K562 (cell line): ENCODE data around the gene CDYL. TPM values are rescaled to one million over a fixed set of nuclear protein-coding genes. Genes with fewer than 3 reads are reported as not detected.
A peak's percentile ranks its signal among the peaks of the same experiment; 100 is the strongest.
"Not testable (repeated sequence)": the region's sequence is repeated elsewhere in the genome, so short reads cannot be mapped to it uniquely, and the experiment has no call there.

ENCODE experiments used
- ATF7 ChIP-seq: fragments of 450-650 bp; IDR thresholded peaks from 2 replicates; pipeline ENCODE4 v1.7.1; 2014; ENCODE audit warnings: mild to moderate bottlenecking, moderate library complexity
- CBFA2T3 ChIP-seq: fragments of 450-650 bp; IDR thresholded peaks from 2 replicates; pipeline ENCODE4 v1.6.1; 2017
- CCNT2 ChIP-seq: IDR thresholded peaks from 2 replicates; pipeline ENCODE4 v1.6.1; 2011; ENCODE audit warnings: borderline replicate concordance, low read depth, mild to moderate bottlenecking, moderate library complexity, mixed read lengths, low read length; ENCODE audit not compliant: insufficient read length; ENCODE audit errors: extremely low read depth
- FOXK2 ChIP-seq, 2 experiments: fragments of 450-650 bp; IDR thresholded peaks in 1 of 2; conservative IDR thresholded peaks in 1 of 2; 2 replicates each; pipeline ENCODE4 v1.6.1; 2016; ENCODE audit warnings: low read depth in 2 of 2, mild to moderate bottlenecking in 1 of 2
- JUN ChIP-seq, 2 experiments: sonication (generic) in 1 of 2; formaldehyde crosslinking in 1 of 2; IDR thresholded peaks; 2 replicates each; pipeline versions ENCODE4 v1.6.1 to v1.8.0; 2012 to 2022; ENCODE audit warnings: borderline replicate concordance in 2 of 2, mild to moderate bottlenecking in 2 of 2, improper control_type of control experiment in 1 of 2, low read depth in 1 of 2, low read length in 1 of 2, missing genetic modification reagents in 1 of 2
- JUND ChIP-seq, 2 experiments: IDR thresholded peaks; 2 replicates in 1 of 2; 3 replicates in 1 of 2; pipeline ENCODE4 v1.6.1; 2011; ENCODE audit warnings: borderline replicate concordance in 2 of 2, low read depth in 2 of 2, low read length in 2 of 2, improper control_type of control experiment in 1 of 2, missing biosample characterization in 1 of 2, missing genetic modification characterization in 1 of 2, missing genetic modification reagents in 1 of 2
- LEF1 ChIP-seq: fragments of 450-650 bp; IDR thresholded peaks from 2 replicates; pipeline ENCODE4 v1.6.1; 2016; ENCODE audit warnings: mild to moderate bottlenecking
- MYBL2 ChIP-seq, 2 experiments: fragments of 450-650 bp in 1 of 2; sonication (generic) in 1 of 2; formaldehyde crosslinking in 1 of 2; IDR thresholded peaks; 2 replicates each; pipeline versions ENCODE4 v1.6.1 to v1.8.1; 2017 to 2022; ENCODE audit warnings: borderline replicate concordance in 1 of 2, inconsistent platforms in 1 of 2, low read depth in 1 of 2, mild to moderate bottlenecking in 1 of 2, missing genetic modification reagents in 1 of 2, moderate library complexity in 1 of 2
- NFIC ChIP-seq: fragments of 450-650 bp; IDR thresholded peaks from 2 replicates; pipeline ENCODE4 v1.6.1; 2017; ENCODE audit warnings: mild to moderate bottlenecking, inconsistent platforms
- NR2C2 ChIP-seq, 2 experiments: fragments of 200-800 bp in 1 of 2; sonication (Bioruptor generic) in 1 of 2; sonication (generic) in 1 of 2; formaldehyde crosslinking in 1 of 2; IDR thresholded peaks; 2 replicates each; pipeline versions ENCODE4 v1.6.1 to v1.8.0; 2016 to 2022; ENCODE audit warnings: mild to moderate bottlenecking in 1 of 2, missing compliant biosample characterization in 1 of 2, missing genetic modification characterization in 1 of 2, missing genetic modification reagents in 1 of 2
- SMARCE1 ChIP-seq: fragments of 450-650 bp; IDR thresholded peaks from 2 replicates; pipeline ENCODE4 v1.7.1; 2016; ENCODE audit warnings: mild to moderate bottlenecking
- polyA plus RNA-seq, 8 experiments: library from polyadenylated mRNA; depleted of rRNA in 4 of 8; stranded (reverse) in 5 of 8; unstranded in 3 of 8; fragments of >200 nt; fragmentation: Nextera tagmentation in 2 of 8; fragmentation: Illumina TruSeq in 1 of 8; extraction: Ambion mirVana in 2 of 8; extraction: Trizol in 1 of 8; gene quantifications; 2 replicates each; pipeline versions ENCODE4 v1.2.1 to v1.2.3, GENCODE V29; 2011 to 2014; ENCODE audit warnings: inconsistent platforms in 1 of 8, missing spikeins in 1 of 8
- total RNA-seq, 7 experiments: library from RNA; depleted of rRNA in 6 of 7; stranded (reverse); fragments of >200 nt in 6 of 7; fragmentation: Illumina TruSeq in 2 of 7; extraction: Trizol in 2 of 7; gene quantifications; 2 replicates each; pipeline versions ENCODE4 v1.2.1 to v1.2.3, GENCODE V29; 2011 to 2021; ENCODE audit warnings: low replicate concordance in 1 of 7
- TF ChIP-seq, protein P1 (sequence below): sonication (generic); formaldehyde crosslinking; IDR thresholded peaks from 2 replicates; pipeline ENCODE4 v1.8.1; 2023; ENCODE audit warnings: mild to moderate bottlenecking, missing genetic modification reagents
- TF ChIP-seq, protein P2 (sequence below), 2 experiments: fragments of 450-650 bp; IDR thresholded peaks; 2 replicates each; pipeline ENCODE4 v1.6.1; 2016; ENCODE audit warnings: mild to moderate bottlenecking in 2 of 2, borderline replicate concordance in 1 of 2, low read depth in 1 of 2, moderate library complexity in 1 of 2

The CDYL gene
- total and polyA plus RNA-seq, 9 of the 15 experiments (the other 6 are each of a cell fraction or from before 2014, with no cell fraction given) = 8.1 to 45.8 (median 40.8) TPM

- TF ChIP-seq NFIC (0 out of 2 replicates have a peak, but pooled peaks have one; percentile 15), CCNT2 (peak; percentile 21), ATF7 (0 out of 2 replicates have a peak, but pooled peaks have one; percentile 7), SMARCE1 (peak; percentile 54; the same call in 1 of the 2 replicates), CBFA2T3 (peak; percentile 74; the same call in 1 of the 2 replicates), LEF1 (peak; percentile 19; the same call in 1 of the 2 replicates), JUND (IDR thresholded peaks at IDR 0.05; ENCODE audit: borderline replicate concordance, low read depth, low read length) (peak; percentile 66; the same call in 1 of the 2 replicates), MYBL2 (IDR thresholded peaks at IDR 0.05; ENCODE audit: low read depth) (peak; percentile 89), FOXK2 (conservative IDR thresholded peaks at IDR 0.05 in 1 of 2, IDR thresholded peaks at IDR 0.05 in 1 of 2; ENCODE audit: low read depth in 2 of 2) (0 out of 4 replicates have a peak, but pooled peaks of 1 of the 2 experiments have one; percentile 33), NR2C2 (tag; IDR thresholded peaks at IDR 0.05) (0 out of 2 replicates have a peak, but pooled peaks have one; percentile 23), JUN (IDR thresholded peaks at IDR 0.05; ENCODE audit: borderline replicate concordance, low read depth, low read length) (peak; percentile 81; the same call in 1 of the 2 replicates)
- TF ChIP-seq, protein P1, sequence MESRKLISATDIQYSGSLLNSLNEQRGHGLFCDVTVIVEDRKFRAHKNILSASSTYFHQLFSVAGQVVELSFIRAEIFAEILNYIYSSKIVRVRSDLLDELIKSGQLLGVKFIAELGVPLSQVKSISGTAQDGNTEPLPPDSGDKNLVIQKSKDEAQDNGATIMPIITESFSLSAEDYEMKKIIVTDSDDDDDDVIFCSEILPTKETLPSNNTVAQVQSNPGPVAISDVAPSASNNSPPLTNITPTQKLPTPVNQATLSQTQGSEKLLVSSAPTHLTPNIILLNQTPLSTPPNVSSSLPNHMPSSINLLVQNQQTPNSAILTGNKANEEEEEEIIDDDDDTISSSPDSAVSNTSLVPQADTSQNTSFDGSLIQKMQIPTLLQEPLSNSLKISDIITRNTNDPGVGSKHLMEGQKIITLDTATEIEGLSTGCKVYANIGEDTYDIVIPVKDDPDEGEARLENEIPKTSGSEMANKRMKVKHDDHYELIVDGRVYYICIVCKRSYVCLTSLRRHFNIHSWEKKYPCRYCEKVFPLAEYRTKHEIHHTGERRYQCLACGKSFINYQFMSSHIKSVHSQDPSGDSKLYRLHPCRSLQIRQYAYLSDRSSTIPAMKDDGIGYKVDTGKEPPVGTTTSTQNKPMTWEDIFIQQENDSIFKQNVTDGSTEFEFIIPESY (CRISPR knock-in tag) = peak; percentile 100
- TF ChIP-seq JUND (tag; IDR thresholded peaks at IDR 0.05; ENCODE audit: borderline replicate concordance, low read depth, low read length); MYBL2 (CRISPR knock-in tag; IDR thresholded peaks at IDR 0.05; ENCODE audit: borderline replicate concordance); NR2C2 (CRISPR knock-in tag; IDR thresholded peaks at IDR 0.05); JUN (CRISPR knock-in tag; IDR thresholded peaks at IDR 0.05; ENCODE audit: borderline replicate concordance): not testable (repeated sequence)
- TF ChIP-seq, protein P2, sequence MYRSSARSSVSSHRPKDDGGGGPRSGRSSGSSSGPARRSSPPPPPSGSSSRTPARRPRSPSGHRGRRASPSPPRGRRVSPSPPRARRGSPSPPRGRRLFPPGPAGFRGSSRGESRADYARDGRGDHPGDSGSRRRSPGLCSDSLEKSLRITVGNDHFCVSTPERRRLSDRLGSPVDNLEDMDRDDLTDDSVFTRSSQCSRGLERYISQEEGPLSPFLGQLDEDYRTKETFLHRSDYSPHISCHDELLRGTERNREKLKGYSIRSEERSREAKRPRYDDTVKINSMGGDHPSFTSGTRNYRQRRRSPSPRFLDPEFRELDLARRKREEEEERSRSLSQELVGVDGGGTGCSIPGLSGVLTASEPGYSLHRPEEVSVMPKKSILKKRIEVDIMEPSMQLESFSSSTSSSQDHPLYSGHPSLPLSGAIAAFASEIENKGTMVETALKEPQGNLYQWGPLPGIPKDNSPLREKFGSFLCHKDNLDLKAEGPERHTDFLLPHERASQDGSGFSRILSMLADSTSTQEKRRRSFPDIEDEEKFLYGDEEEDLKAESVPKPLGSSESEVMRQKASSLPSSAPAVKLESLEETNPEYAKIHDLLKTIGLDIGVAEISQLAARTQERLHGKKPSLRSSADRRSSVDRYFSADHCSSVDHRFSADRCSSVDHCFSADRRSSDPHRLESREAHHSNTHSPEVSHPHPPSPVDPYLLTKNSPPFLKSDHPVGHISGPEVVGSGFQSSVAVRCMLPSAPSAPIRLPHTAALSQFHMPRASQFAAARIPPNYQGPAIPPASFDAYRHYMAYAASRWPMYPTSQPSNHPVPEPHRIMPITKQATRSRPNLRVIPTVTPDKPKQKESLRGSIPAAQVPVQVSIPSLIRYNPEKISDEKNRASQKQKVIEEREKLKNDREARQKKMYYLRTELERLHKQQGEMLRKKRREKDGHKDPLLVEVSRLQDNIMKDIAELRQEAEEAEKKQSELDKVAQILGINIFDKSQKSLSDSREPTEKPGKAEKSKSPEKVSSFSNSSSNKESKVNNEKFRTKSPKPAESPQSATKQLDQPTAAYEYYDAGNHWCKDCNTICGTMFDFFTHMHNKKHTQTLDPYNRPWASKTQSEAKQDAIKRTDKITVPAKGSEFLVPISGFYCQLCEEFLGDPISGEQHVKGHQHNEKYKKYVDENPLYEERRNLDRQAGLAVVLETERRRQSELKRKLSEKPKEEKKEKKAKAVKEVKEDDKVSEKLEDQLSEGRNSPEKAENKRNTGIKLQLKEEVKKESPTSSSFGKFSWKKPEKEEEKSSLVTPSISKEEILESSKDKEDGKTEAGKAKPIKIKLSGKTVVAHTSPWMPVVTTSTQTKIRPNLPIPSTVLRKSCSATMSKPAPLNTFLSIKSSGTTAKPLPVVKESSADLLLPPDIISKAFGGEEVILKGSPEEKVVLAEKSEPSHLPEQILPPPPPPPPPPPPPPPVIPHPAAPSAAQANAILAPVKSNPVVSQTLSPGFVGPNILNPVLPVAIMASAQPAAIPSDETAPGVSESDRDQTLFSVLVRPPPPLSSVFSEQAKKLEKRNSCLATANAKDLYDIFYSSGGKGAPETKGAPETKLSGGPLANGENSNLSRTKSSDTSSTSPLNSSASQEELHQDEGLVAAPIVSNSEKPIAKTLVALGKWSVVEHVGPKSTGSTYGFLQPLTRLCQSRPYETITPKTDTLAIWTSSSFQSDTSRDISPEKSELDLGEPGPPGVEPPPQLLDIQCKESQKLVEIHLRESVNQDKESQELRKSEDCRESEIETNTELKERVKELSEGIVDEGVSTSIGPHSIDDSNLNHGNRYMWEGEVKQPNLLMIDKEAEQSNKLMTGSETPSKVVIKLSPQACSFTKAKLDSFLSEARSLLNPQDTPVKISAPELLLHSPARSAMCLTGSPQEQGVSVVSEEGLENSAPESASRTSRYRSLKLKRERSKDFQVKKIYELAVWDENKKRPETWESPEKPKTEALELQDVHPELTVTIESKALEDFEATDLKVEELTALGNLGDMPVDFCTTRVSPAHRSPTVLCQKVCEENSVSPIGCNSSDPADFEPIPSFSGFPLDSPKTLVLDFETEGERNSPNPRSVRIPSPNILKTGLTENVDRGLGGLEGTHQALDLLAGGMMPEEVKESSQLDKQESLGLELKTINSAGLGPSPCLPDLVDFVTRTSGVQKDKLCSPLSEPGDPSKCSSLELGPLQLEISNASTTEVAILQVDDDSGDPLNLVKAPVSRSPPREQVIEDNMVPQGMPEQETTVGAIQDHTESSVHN (IDR thresholded peaks at IDR 0.05; ENCODE audit: borderline replicate concordance in 1 of 2, low read depth in 1 of 2) = peak in 1 of 2 experiments; percentile 80; a peak in 2 of 4 replicates
These were observed 88.8 kb downstream of the CDYL start (continued) for GRCh38 chr6:4865006-4865405.
